Esophagus muscularis mucosa (tissue), 4 donors: ENCODE results near the gene ESRRG. TPM values are rescaled to one million over a fixed set of nuclear protein-coding genes. Genes with fewer than 3 reads are reported as not detected.
A peak's percentile ranks its signal among the peaks of the same experiment; 100 is the strongest.

Experiments used
- DNase-seq: peaks from one replicate; pipeline ENCODE4 v3.0.0-alpha.2; 2017; ENCODE audit errors: extremely low spot score
- H3K27ac ChIP-seq, 4 donors: fragments of 200-600 bp; sonication (generic); replicated peaks in 1 of 4; 1 replicate in 3 of 4; 2 replicates in 1 of 4; pipeline ENCODE4 v1.5.1; 2016 to 2019; ENCODE audit warnings: mild to moderate bottlenecking in 1 of 4
- H3K27me3 ChIP-seq, 4 donors: fragments of 200-600 bp; sonication (generic); one replicate each; pipeline versions ENCODE4 v1.5.1 to v1.6.0; 2016 to 2019
- H3K36me3 ChIP-seq, 4 donors: fragments of 200-600 bp; sonication (generic); one replicate each; pipeline ENCODE4 v1.5.1; 2016 to 2019
- H3K4me1 ChIP-seq, 4 donors: fragments of 200-600 bp; sonication (generic); one replicate each; pipeline ENCODE4 v1.5.1; 2016 to 2019
- H3K4me3 ChIP-seq, 4 donors: fragments of 200-600 bp; sonication (generic); 1 replicate in 2 of 4; 2 replicates in 2 of 4; pipeline ENCODE4 v1.5.1; 2016 to 2019; ENCODE audit warnings: mild to moderate bottlenecking in 4 of 4, moderate library complexity in 1 of 4
- H3K9me3 ChIP-seq, 4 donors: fragments of 200-600 bp; sonication (generic); 1 replicate in 3 of 4; 2 replicates in 1 of 4; pipeline ENCODE4 v1.5.1; 2016 to 2019
- EP300 ChIP-seq: sonication (generic); formaldehyde crosslinking; IDR thresholded peaks from one replicate; pipeline ENCODE4 v1.6.1; 2017; ENCODE audit warnings: antibody characterized with exemption
- POLR2A ChIP-seq: fragments of 450-650 bp; IDR thresholded peaks from one replicate; pipeline ENCODE4 v1.6.1; 2017; ENCODE audit warnings: antibody characterized with exemption, moderate library complexity, mild to moderate bottlenecking, low read depth
- POLR2AphosphoS5 ChIP-seq, 2 donors: sonication (generic); formaldehyde crosslinking; IDR thresholded peaks; one replicate each; pipeline ENCODE4 v1.6.1; 2017; ENCODE audit warnings: antibody characterized with exemption in 2 of 2
- WGBS: methylation state at CpG from one replicate; pipeline ENCODE4 v1.1.5; 2018; 5-methylcytosine and 5-hydroxymethylcytosine counted together
- intact Hi-C: fragments of 100-400 bp; cut with DNase I; formaldehyde crosslinking; loops from one replicate; pipeline ENCODE4 v1.15.1; 2023
- total RNA-seq, 4 donors: library from RNA; depleted of rRNA; stranded (reverse); fragments of >200 nt; gene quantifications; one replicate each; pipeline versions ENCODE4 v1.1.0 to v1.2.1, GENCODE V29; 2016
- TF ChIP-seq, protein P1 (sequence below), 3 experiments: fragments of 200-600 bp in 2 of 3; fragments of 450-650 bp in 1 of 3; sonication (generic) in 2 of 3; IDR thresholded peaks; one replicate each; pipeline ENCODE4 v1.5.1; 2017 to 2019; ENCODE audit warnings: antibody characterized with exemption in 3 of 3, mild to moderate bottlenecking in 2 of 3, moderate library complexity in 1 of 3

The ESRRG gene
- total RNA-seq, 4 donors from 2014 or later, result 3.4 to 7.8 (median 5.7) TPM

DNA sequence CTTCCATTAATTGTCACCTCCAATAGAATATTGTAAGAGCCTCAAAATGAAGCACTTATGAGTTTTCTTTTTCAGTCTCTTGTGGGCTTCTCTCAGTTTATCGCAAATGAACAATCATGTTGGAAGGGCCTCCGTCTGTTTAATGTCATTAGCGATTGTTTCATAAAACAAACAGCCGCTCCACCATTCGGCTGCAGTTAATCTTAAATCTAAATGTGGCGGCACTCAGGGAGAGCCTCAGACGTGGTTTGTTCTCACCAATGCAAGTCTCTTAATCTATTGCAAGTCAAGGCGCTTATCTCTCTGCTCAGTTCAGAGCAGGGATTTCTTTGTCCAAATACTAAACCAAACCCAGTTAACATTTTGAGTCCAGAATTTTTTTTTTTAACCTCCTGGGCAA is 34.9 kb upstream of the ESRRG start:
- intact Hi-C loops, result no loop called here
- TF ChIP-seq, protein P1, sequence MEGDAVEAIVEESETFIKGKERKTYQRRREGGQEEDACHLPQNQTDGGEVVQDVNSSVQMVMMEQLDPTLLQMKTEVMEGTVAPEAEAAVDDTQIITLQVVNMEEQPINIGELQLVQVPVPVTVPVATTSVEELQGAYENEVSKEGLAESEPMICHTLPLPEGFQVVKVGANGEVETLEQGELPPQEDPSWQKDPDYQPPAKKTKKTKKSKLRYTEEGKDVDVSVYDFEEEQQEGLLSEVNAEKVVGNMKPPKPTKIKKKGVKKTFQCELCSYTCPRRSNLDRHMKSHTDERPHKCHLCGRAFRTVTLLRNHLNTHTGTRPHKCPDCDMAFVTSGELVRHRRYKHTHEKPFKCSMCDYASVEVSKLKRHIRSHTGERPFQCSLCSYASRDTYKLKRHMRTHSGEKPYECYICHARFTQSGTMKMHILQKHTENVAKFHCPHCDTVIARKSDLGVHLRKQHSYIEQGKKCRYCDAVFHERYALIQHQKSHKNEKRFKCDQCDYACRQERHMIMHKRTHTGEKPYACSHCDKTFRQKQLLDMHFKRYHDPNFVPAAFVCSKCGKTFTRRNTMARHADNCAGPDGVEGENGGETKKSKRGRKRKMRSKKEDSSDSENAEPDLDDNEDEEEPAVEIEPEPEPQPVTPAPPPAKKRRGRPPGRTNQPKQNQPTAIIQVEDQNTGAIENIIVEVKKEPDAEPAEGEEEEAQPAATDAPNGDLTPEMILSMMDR (IDR thresholded peaks at IDR 0.05), result no peak
- TF ChIP-seq EP300, result no peak
- no peak for TF ChIP-seq POLR2A
- TF ChIP-seq POLR2AphosphoS5 (IDR thresholded peaks at IDR 0.05), result no peak
- Histone ChIP-seq H3K9me3 (no peaks in the 10 kb centered on the region), H3K4me3 (no peak overlapping the region), H3K27me3 (no peaks in the 10 kb centered on the region), H3K27ac (no peak overlapping the region), H3K36me3 (no peaks in the 10 kb centered on the region), H3K4me1 (peaks cover 0 to 4% (median 0%) of the 10 kb centered on the region in 4 donors)
- DNase-seq, result no peak
- WGBS, result 77% methylated on average over 8 of the region's 8 CpGs

DNA sequence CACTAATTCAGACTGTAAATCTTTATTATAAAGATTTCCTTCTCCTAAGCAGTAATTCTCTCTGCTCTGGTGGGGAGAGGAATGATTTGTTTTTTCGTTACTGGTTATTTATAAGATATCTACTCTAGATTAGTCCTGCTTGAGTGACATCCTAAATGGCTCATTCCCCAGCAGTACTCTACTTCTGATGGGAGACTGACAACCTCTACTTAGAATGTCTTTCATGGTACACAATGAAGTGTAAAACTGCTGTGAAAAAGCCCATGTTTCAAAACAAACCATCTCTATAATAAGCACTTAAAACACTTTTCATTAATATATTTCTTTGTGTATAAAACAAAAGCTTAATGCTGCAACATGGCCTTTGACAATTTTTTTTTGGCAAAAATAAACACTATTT is 33.9 kb upstream of the ESRRG start:
- intact Hi-C loops, result no loop called here
- WGBS, result 94% methylated on average over 1 of the region's 1 CpG
- Histone ChIP-seq H3K36me3 (no peaks in the 10 kb centered on the region), H3K9me3 (no peaks in the 10 kb centered on the region), H3K4me1 (peaks cover 0 to 6% (median 2%) of the 10 kb centered on the region in 4 donors), H3K27me3 (no peaks in the 10 kb centered on the region), H3K27ac (no peak overlapping the region), H3K4me3 (no peak overlapping the region)
- no peak for DNase-seq
- TF ChIP-seq, protein P1 (IDR thresholded peaks at IDR 0.05), result no peak
- no peak for TF ChIP-seq EP300
- TF ChIP-seq POLR2A, result no peak
- TF ChIP-seq POLR2AphosphoS5 (IDR thresholded peaks at IDR 0.05), result no peak

DNA sequence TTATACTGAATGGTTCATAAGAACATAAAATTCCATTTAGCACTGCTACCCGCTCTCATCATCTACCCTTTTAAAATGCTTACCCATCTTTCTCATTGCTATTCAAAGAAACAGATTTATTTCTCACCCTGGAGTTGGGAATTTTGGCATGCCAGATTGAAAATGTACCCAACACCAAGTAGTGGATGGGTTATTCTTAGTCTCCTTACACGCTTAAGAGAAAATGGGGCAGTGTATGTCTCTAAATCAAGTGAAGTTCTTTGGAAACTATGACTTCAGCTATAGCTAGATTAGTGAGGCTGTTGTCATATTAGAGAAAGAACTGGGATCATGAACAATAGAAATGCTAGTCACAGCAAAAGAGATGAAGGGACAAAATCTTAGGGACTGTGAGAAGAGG is 27.7 kb upstream of the ESRRG start:
- Histone ChIP-seq H3K4me3 (no peak overlapping the region), H3K36me3 (no peaks in the 10 kb centered on the region), H3K9me3 (no peaks in the 10 kb centered on the region), H3K4me1 (peaks cover 5 to 25% (median 24%) of the 10 kb centered on the region in 4 donors), H3K27ac (peak overlapping the region in 3 of 4 donors; percentile 11 to 22 (median 16)), H3K27me3 (no peaks in the 10 kb centered on the region)
- intact Hi-C loops, result loop anchor here (5.0 kb wide), 1 partner anchor 581 kb away; no protein-coding TSS in a partner anchor
- no peak for DNase-seq
- TF ChIP-seq, protein P1 (IDR thresholded peaks at IDR 0.05), result no peak
- TF ChIP-seq POLR2A, result no peak
- no peak for TF ChIP-seq POLR2AphosphoS5 (IDR thresholded peaks at IDR 0.05)
- no peak for TF ChIP-seq EP300
- WGBS, result 80% methylated on average over 2 of the region's 2 CpGs

DNA sequence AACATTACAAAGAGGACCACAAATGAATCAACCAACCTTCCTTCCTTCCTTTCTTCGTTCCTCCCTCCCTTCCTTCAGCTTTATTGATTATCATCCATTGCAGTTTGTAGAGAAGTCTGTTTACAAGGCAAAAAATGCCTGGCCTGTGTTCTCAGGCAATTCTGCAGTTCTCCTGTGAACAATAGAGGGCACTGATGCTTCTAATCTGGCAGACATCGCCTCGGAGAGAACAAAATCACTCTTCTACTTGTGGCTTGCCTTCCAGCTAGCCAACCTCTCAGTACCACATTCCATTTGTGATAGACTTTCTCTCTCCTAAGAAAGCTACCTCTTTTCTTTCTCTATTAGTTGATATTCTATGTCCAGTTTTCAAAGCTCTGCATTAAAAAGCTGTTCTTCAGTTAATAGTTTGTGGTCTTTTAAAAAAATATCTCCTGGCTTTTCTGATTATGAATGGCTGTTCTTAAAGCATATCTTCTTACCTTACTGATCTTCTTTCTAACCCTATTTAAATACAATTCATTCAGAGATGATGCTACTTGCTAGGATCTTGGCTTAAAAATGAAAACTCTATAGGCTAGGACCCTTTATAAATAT is 26.9 kb upstream of the ESRRG start:
- intact Hi-C loops, result loop anchor here (5.0 kb wide), 1 partner anchor 582 kb away; no protein-coding TSS in a partner anchor
- no peaks in the 10 kb centered on the region for H3K27me3 ChIP-seq
- TF ChIP-seq POLR2AphosphoS5 (IDR thresholded peaks at IDR 0.05) (peak in 1 of 2 donors; percentile 17), POLR2A (no peak), EP300 (no peak)
- TF ChIP-seq, protein P1 (IDR thresholded peaks at IDR 0.05), result peak; percentile 69 to 83 (median 77)
- no peaks in the 10 kb centered on the region for H3K36me3 ChIP-seq
- DNase-seq, result no peak
- 4% methylated on average over 3 of the region's 3 CpGs for WGBS
- H3K9me3 ChIP-seq, result no peaks in the 10 kb centered on the region
- H3K4me1 ChIP-seq, result peaks cover 5 to 25% (median 24%) of the 10 kb centered on the region in 4 donors
- peak overlapping the region in 3 of 4 donors; percentile 16 to 26 (median 18) for H3K27ac ChIP-seq
- no peak overlapping the region for H3K4me3 ChIP-seq
